ENCODE data around the gene NIBAN1. TPM values are rescaled to one million over a fixed set of nuclear protein-coding genes. Genes with fewer than 3 reads are reported as not detected.
"Not testable (repeated sequence)": the region's sequence is repeated elsewhere in the genome, so short reads cannot be mapped to it uniquely, and the experiment has no call there.

NIBAN1 gene
- polyA plus RNA-seq, 1 donor from 2014 or later = 0.09 TPM

- no peaks in the 10 kb centered on the region for H3K27me3 ChIP-seq (ENCODE audit: insufficient read depth, low read depth, low read length)
- H2AFZ ChIP-seq (ENCODE audit: low read depth, low read length) = no peak overlapping the region
- H3K27ac ChIP-seq (ENCODE audit: low read length) = no peak overlapping the region
- H3K4me3 ChIP-seq (ENCODE audit: low read length) = no peak overlapping the region
- no peak overlapping the region for H3K9ac ChIP-seq (ENCODE audit: low read length)
- no peak overlapping the region for H3K4me2 ChIP-seq (ENCODE audit: low read length)
- H3K79me2 ChIP-seq (replicated peaks; ENCODE audit: insufficient read depth, low read length) = no peaks in the 10 kb centered on the region
- no peak for TF ChIP-seq MXI1 (conservative IDR thresholded peaks at IDR 0.05; ENCODE audit: poor library complexity, severe bottlenecking)
- TF ChIP-seq, protein P1, sequence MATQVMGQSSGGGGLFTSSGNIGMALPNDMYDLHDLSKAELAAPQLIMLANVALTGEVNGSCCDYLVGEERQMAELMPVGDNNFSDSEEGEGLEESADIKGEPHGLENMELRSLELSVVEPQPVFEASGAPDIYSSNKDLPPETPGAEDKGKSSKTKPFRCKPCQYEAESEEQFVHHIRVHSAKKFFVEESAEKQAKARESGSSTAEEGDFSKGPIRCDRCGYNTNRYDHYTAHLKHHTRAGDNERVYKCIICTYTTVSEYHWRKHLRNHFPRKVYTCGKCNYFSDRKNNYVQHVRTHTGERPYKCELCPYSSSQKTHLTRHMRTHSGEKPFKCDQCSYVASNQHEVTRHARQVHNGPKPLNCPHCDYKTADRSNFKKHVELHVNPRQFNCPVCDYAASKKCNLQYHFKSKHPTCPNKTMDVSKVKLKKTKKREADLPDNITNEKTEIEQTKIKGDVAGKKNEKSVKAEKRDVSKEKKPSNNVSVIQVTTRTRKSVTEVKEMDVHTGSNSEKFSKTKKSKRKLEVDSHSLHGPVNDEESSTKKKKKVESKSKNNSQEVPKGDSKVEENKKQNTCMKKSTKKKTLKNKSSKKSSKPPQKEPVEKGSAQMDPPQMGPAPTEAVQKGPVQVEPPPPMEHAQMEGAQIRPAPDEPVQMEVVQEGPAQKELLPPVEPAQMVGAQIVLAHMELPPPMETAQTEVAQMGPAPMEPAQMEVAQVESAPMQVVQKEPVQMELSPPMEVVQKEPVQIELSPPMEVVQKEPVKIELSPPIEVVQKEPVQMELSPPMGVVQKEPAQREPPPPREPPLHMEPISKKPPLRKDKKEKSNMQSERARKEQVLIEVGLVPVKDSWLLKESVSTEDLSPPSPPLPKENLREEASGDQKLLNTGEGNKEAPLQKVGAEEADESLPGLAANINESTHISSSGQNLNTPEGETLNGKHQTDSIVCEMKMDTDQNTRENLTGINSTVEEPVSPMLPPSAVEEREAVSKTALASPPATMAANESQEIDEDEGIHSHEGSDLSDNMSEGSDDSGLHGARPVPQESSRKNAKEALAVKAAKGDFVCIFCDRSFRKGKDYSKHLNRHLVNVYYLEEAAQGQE (IDR thresholded peaks at IDR 0.05; ENCODE audit: borderline replicate concordance) = no peak
- TF ChIP-seq SMC3 (conservative IDR thresholded peaks at IDR 0.05; ENCODE audit: poor library complexity) = no peak
- TF ChIP-seq RAD21 (conservative IDR thresholded peaks at IDR 0.05) = no peak
- no peak for TF ChIP-seq POLR2AphosphoS5 (IDR thresholded peaks at IDR 0.05)
- TF ChIP-seq TAF1 (IDR thresholded peaks at IDR 0.05; ENCODE audit: low read depth) = no peak
- no peak for TF ChIP-seq EP300 (conservative IDR thresholded peaks at IDR 0.05; ENCODE audit: poor library complexity, severe bottlenecking)
- no peaks in the 10 kb centered on the region for H4K20me1 ChIP-seq (ENCODE audit: insufficient read depth)
- H3F3A ChIP-seq (ENCODE audit: insufficient read depth, low read length, poor library complexity, severe bottlenecking) = no peaks in the 10 kb centered on the region
- H3K36me3 ChIP-seq (ENCODE audit: insufficient read depth, low read length) = no peaks in the 10 kb centered on the region
- no peaks in the 10 kb centered on the region for H3K9me2 ChIP-seq (ENCODE audit: insufficient read depth, low read length)
- H3K9me3 ChIP-seq (ENCODE audit: low read length) = no peaks in the 10 kb centered on the region
Measured at GRCh38 chr1:184958554-184959353, 15.6 kb downstream of the NIBAN1 start.

DNA sequence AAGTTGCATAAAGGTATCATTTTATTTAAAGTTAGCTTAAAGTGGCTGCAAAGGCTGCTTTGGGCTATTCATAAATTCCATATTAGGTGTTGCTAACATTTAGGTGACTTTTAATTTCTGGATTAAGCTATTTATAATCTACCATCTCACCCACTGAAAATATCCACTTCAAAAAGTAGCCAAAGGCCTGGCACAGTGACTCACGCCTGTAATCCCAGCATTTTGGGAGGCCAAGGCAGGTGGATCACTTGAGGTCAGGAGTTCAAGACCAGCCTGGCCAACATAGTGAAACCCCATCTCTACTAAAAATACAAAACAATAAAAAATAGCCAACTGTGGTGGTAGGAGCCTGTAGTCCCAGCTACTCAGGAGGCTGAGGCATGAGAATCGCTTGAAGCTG lies 16.4 kb downstream of the NIBAN1 start:
- not testable (repeated sequence) for H3K79me2 ChIP-seq (replicated peaks; ENCODE audit: insufficient read depth, low read length); H3K36me3 ChIP-seq (ENCODE audit: insufficient read depth, low read length); H3K9ac ChIP-seq (ENCODE audit: low read length); H3K4me2 ChIP-seq (ENCODE audit: low read length); H3K4me3 ChIP-seq (ENCODE audit: low read length); H3F3A ChIP-seq (ENCODE audit: insufficient read depth, low read length, poor library complexity, severe bottlenecking); H3K27me3 ChIP-seq (ENCODE audit: insufficient read depth, low read depth, low read length); H2AFZ ChIP-seq (ENCODE audit: low read depth, low read length); H3K27ac ChIP-seq (ENCODE audit: low read length); H3K9me2 ChIP-seq (ENCODE audit: insufficient read depth, low read length); H3K9me3 ChIP-seq (ENCODE audit: low read length); H4K20me1 ChIP-seq (ENCODE audit: insufficient read depth)

GRCh38 chr1:184956999-184957700 lies 17.2 kb downstream of the NIBAN1 start:
- TF ChIP-seq CTCF (IDR thresholded peaks at IDR 0.05; ENCODE audit: poor library complexity, severe bottlenecking) (no peak), POLR2AphosphoS5 (IDR thresholded peaks at IDR 0.05) (no peak), SMC3 (conservative IDR thresholded peaks at IDR 0.05; ENCODE audit: poor library complexity) (no peak), TAF1 (IDR thresholded peaks at IDR 0.05; ENCODE audit: low read depth) (no peak), EP300 (conservative IDR thresholded peaks at IDR 0.05; ENCODE audit: poor library complexity, severe bottlenecking) (no peak), MXI1 (conservative IDR thresholded peaks at IDR 0.05; ENCODE audit: poor library complexity, severe bottlenecking) (no peak), EZH2 (IDR thresholded peaks at IDR 0.05; ENCODE audit: borderline replicate concordance, insufficient read depth, low read length, poor library complexity, severe bottlenecking) (no peak), RAD21 (conservative IDR thresholded peaks at IDR 0.05) (no peak)
- TF ChIP-seq, protein P1 (IDR thresholded peaks at IDR 0.05; ENCODE audit: borderline replicate concordance) = no peak
- H3K9me3 ChIP-seq (ENCODE audit: low read length) = no peaks in the 10 kb centered on the region
- no peak overlapping the region for H2AFZ ChIP-seq (ENCODE audit: low read depth, low read length)
- H3K79me2 ChIP-seq (replicated peaks; ENCODE audit: insufficient read depth, low read length) = no peaks in the 10 kb centered on the region
- H4K20me1 ChIP-seq (ENCODE audit: insufficient read depth) = no peaks in the 10 kb centered on the region
- H3K4me2 ChIP-seq (ENCODE audit: low read length) = no peak overlapping the region
- H3K9ac ChIP-seq (ENCODE audit: low read length) = no peak overlapping the region
- no peak overlapping the region for H3K4me3 ChIP-seq (ENCODE audit: low read length)
- H3K36me3 ChIP-seq (ENCODE audit: insufficient read depth, low read length) = no peaks in the 10 kb centered on the region
- no peaks in the 10 kb centered on the region for H3F3A ChIP-seq (ENCODE audit: insufficient read depth, low read length, poor library complexity, severe bottlenecking)
- no peaks in the 10 kb centered on the region for H3K27me3 ChIP-seq (ENCODE audit: insufficient read depth, low read depth, low read length)
- H3K9me2 ChIP-seq (ENCODE audit: insufficient read depth, low read length) = no peaks in the 10 kb centered on the region
- H3K27ac ChIP-seq (ENCODE audit: low read length) = no peak overlapping the region

Data from neural cell (in vitro differentiated cells).